Urothelium cell line (cell line): ENCODE results near the gene HLA-DQA1.
A peak's percentile ranks its signal among the peaks of the same experiment; 100 is the strongest.
"Not testable (repeated sequence)": the region's sequence is repeated elsewhere in the genome, so short reads cannot be mapped to it uniquely, and the experiment has no call there.

Experiments used
- DNase-seq: peaks from one replicate; pipeline ENCODE4 v3.0.0; 2011; ENCODE audit warnings: low spot score, mixed read lengths
- FAIRE-seq: peaks from 2 replicates; lab custom pipeline; 2011; peaks lifted over from hg19 to GRCh38; lab: Jason Lieb, UNC

The HLA-DQA1 gene

GRCh38 chr6:32621372-32621771 is 15.8 kb upstream of the HLA-DQA1 start:
- no peak for DNase-seq
- no peak for FAIRE-seq

GRCh38 chr6:32622545-32623401 is 14.4 kb upstream of the HLA-DQA1 start:
- DNase-seq (peak; percentile 31), FAIRE-seq (no peak)

- FAIRE-seq (no peak), DNase-seq (no peak)
Measured at GRCh38 chr6:32623693-32624092, 13.5 kb upstream of the HLA-DQA1 start.

GRCh38 chr6:32624565-32624964 is 12.6 kb upstream of the HLA-DQA1 start:
- FAIRE-seq = no peak
- DNase-seq = no peak

GRCh38 chr6:32625137-32625536 is 12.1 kb upstream of the HLA-DQA1 start:
- no peak for DNase-seq
- FAIRE-seq = no peak

- no peak for FAIRE-seq
- DNase-seq = no peak
Measured at GRCh38 chr6:32627249-32627648, 10.0 kb upstream of the HLA-DQA1 start.

GRCh38 chr6:32627831-32628230 is 9.4 kb upstream of the HLA-DQA1 start:
- FAIRE-seq = no peak
- DNase-seq = peak; percentile 23

- not testable (repeated sequence) for FAIRE-seq, DNase-seq
Measured at GRCh38 chr6:32629793-32630192, 7.4 kb upstream of the HLA-DQA1 start.

- DNase-seq (no peak), FAIRE-seq (no peak)
Measured at GRCh38 chr6:32635526-32636123, 1.6 kb upstream of the HLA-DQA1 start.

GRCh38 chr6:32637883-32638282 is 677 bp downstream of the HLA-DQA1 start:
- FAIRE-seq (no peak), DNase-seq (no peak)

- DNase-seq = no peak
- FAIRE-seq = no peak
Measured at GRCh38 chr6:32638532-32639219, 1.5 kb downstream of the HLA-DQA1 start.

- FAIRE-seq (no peak), DNase-seq (no peak)
Measured at GRCh38 chr6:32639440-32640394, 2.5 kb downstream of the HLA-DQA1 start.

GRCh38 chr6:32641122-32641521 is 3.9 kb downstream of the HLA-DQA1 start:
- no peak for FAIRE-seq
- no peak for DNase-seq

- not testable (repeated sequence) for DNase-seq, FAIRE-seq
Measured at GRCh38 chr6:32641785-32642719, 4.8 kb downstream of the HLA-DQA1 start.

GRCh38 chr6:32642720-32643106 is 5.5 kb downstream of the HLA-DQA1 start:
- DNase-seq (no peak), FAIRE-seq (no peak)

GRCh38 chr6:32643904-32644303 is 6.7 kb downstream of the HLA-DQA1 start:
- FAIRE-seq (no peak), DNase-seq (no peak)

- DNase-seq = no peak
- no peak for FAIRE-seq
Measured at GRCh38 chr6:32645047-32645703, 8.0 kb downstream of the HLA-DQA1 start.

GRCh38 chr6:32655203-32655710 is 18.1 kb downstream of the HLA-DQA1 start:
- FAIRE-seq = no peak

GRCh38 chr6:32657329-32657728 is 20.1 kb downstream of the HLA-DQA1 start:
- not testable (repeated sequence) for FAIRE-seq, DNase-seq

More at GRCh38 chr6:32655203-32655710, 18.1 kb downstream of the HLA-DQA1 start:
- no peak for DNase-seq
